Activated CD4-positive, alpha-beta T cell treated with anti-CD3 and anti-CD28 coated beads for 24 hours (primary cell): ENCODE data around the gene NECTIN1.

Experiments
- DNase-seq, 2 donors: peaks; one replicate each; pipeline ENCODE4 v3.0.0-alpha.2; 2020; ENCODE audit warnings: low read depth in 2 of 2

NECTIN1 gene

GRCh38 chr11:119754656-119755355 lies 25.8 kb upstream of the NECTIN1 start:
- DNase-seq: no peak

- DNase-seq: no peak
Observed at GRCh38 chr11:119754199-119754598, 25.2 kb upstream of the NECTIN1 start.

GRCh38 chr11:119752946-119753345 lies 23.9 kb upstream of the NECTIN1 start:
- DNase-seq: no peak

- no peak for DNase-seq
Observed at GRCh38 chr11:119752345-119752871, 23.4 kb upstream of the NECTIN1 start.

- DNase-seq: no peak
Observed at GRCh38 chr11:119750056-119750455, 21.1 kb upstream of the NECTIN1 start.

- DNase-seq: no peak
Observed at GRCh38 chr11:119749006-119749565, 20.1 kb upstream of the NECTIN1 start.

GRCh38 chr11:119747868-119748660 lies 19.1 kb upstream of the NECTIN1 start:
- no peak for DNase-seq

GRCh38 chr11:119745776-119746535 lies 17.0 kb upstream of the NECTIN1 start:
- DNase-seq: no peak

- DNase-seq: no peak
Observed at GRCh38 chr11:119745112-119745511, 16.1 kb upstream of the NECTIN1 start.

GRCh38 chr11:119744577-119744976 lies 15.6 kb upstream of the NECTIN1 start:
- no peak for DNase-seq

- no peak for DNase-seq
Observed at GRCh38 chr11:119743006-119743405, 14.0 kb upstream of the NECTIN1 start.

GRCh38 chr11:119742263-119742861 lies 13.4 kb upstream of the NECTIN1 start:
- DNase-seq: no peak

GRCh38 chr11:119741369-119742262 lies 12.6 kb upstream of the NECTIN1 start:
- DNase-seq: peak; percentile 43 to 46

- DNase-seq: no peak
Observed at GRCh38 chr11:119739975-119740374, 11.0 kb upstream of the NECTIN1 start.

- DNase-seq: no peak
Observed at GRCh38 chr11:119739021-119739703, 10.2 kb upstream of the NECTIN1 start.

- DNase-seq: no peak
Observed at GRCh38 chr11:119738059-119738439, 9.0 kb upstream of the NECTIN1 start.

- DNase-seq: no peak
Observed at GRCh38 chr11:119737366-119738058, 8.5 kb upstream of the NECTIN1 start.

GRCh38 chr11:119734788-119735187 lies 5.8 kb upstream of the NECTIN1 start:
- no peak for DNase-seq

GRCh38 chr11:119730789-119731386 lies 1.9 kb upstream of the NECTIN1 start:
- DNase-seq: no peak
